GM21723 (cell line): ENCODE results near the gene PRR7.

Source experiments
- ATAC-seq: cut with Tn5 transposase; IDR thresholded peaks from one replicate; pipeline ENCODE4 v1.9.1; 2021; ENCODE audit warnings: mild to moderate bottlenecking, moderate library complexity; ENCODE audit not compliant: unreplicated experiment

PRR7 gene

DNA sequence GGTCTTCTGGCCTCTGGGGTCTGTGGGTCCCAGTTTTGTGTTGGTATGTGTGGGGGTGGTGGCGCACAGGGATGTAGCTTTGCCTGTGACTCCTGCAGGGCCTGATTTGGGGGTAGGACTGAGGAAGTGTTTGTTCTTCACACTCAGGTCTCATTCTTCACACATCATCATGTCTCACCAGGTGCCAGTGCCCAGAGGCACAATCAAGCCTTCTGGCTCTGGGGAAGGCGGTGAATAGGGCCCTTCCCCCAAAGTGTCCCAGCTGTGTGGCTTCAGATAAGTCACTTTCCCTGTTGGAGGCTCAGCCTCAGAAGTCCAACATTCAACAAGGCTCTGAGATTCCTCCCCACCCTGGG lies 21.7 kb downstream of the PRR7 start:
- no peak for ATAC-seq

DNA sequence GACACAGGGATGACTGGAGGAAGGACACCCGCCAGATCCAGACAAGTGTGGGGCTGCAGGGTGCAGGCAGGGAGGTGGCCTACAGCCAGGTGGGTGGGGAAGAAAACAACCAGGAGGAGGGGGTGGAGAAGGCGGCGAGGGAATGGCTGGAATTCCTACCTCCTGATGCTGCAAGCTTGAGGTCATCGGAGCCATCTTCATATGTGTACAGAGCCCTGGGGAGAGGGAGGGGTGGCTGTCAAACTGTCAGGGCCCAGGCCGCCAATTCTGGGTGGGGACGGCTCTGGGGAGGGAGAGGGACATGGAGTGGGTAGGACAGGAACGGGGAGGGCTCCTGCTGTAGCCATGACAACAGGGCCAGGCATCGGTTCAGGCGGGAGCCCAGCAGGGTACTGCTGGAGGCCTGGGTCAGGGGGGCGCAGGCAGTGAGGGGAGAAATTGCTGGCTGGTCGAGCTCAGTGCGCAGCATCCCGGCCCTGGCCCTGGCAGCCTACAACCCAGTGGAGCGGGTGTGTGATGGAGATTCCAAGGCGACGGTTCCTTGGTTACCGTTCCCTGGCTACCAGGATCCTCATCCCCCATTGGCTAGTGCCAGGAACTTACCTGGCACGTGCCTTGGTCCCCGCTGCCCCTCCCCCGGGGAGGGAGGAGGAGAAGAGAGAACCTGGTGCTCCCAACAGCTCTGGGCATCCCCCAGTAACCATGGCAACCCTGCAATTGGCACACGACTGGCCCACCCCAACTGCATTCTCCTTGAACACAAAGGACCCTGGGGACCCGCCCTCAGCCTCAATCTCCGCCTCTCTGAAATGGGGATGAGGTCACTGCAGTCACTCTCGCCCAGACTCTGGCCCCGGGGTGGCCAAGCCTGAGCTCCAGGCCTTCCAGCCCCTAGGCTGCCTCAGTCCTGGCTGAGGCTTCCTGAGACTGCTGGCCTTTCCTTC lies 22.3 kb downstream of the PRR7 start:
- ATAC-seq, result no peak

DNA sequence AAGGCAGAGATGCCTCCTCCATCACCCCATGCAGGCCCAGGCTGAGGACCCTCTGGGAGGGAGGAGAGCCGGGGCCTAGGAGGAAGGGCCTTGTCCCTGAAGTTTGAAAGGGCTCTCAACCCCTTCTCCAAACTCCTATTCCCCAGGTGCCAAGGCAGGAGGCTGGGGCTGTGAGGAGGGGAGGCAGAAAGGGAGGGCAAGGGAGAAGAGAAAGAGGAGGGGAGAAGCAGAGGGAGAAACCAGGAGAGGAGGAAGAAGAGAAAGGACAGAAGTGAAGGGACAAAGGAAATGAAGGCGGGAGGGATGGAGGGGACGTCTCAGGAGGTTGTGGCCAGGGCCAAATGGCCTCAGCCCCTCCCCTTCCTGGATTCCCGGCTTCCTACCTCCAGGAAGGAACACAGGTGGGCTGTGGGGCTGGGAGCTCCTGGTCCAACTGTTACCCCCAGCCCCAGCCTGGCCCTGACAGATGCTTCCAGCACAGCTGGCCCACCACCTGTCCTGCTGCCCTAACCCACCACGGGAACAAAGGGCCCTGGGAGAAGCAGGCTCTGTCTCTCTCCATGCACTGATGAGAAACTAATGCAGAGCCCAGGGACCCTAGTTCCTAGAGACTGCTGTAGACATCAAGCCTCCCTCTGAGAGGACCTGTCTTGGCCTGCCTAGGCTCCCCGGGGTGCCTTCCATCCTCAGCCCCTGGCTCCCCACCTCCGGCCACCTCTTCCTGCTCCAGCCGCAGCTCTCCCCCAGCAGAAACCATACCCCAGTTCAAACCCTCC lies 23.3 kb downstream of the PRR7 start:
- ATAC-seq, result no peak

DNA sequence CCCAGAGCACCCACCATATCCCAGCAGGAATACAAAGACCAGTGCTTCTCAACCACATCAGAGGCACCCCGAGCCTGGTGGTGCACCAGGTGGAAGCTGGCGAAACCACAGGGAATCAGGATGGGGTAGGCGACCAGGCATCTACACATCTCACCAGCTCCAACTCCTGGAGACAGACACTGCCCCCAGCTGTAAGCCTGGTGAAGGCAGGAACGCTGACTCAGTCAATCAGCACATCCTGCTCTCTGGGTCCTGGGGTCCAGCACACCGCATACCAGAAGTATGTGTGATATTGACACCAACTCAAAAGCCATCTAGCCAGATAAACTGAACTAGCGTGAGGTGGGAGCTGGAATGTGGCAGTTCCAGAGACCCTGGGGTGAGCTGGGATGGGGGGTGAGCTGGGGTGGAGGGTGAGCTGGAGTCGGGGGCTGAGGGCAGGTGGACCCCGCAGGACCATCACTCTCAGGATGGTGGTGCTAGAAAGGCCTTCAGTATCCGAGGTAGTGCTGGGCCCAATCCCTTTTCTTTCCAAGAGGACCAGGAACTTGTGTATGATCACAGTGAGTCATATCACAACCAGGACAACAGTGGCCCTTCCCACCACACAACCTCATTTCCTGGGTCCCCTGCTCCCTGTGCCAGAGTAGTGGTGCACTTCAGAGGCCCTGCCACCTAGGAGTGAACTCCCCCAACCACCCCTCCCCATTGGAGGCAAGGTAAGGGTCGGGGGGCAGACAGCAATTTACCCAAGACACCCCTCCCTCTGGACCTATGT lies 24.3 kb downstream of the PRR7 start:
- ATAC-seq, result no peak

DNA sequence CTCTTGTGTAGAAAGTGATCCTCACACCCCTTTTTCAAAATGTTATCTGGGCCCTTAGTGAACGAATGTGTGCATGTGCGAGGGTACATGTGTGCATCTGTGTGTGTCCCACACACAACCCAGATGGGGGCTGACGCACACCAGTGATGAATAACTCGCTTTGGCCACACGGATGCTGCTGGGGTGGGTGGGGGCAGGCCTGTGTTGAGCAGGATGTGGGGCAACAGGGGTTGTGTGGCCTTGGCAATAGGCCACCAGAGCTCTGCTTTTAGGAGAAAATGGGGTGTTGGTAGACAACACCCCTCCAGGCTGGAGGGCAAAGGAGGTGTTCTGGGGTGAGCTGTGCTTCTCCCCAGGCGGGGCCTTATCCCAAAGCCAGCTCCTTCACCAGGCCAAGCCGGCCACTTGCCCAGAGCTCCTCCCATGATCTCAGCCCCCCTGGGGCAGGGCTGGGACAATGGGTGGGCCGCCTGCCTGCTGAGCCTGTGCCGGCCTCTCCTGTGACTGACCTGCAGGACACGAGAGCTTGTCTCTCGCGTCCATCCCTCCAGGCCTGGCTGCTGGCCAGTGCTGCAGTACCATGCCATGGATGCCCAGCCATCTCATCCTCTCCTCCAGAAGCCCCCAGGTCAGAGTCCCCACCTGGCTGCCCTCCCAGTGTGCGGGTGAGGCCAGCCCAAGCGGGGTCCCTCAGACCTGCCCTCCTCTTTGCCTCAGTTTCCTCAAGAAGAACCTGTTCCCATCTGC lies 25.2 kb downstream of the PRR7 start:
- ATAC-seq, result no peak

DNA sequence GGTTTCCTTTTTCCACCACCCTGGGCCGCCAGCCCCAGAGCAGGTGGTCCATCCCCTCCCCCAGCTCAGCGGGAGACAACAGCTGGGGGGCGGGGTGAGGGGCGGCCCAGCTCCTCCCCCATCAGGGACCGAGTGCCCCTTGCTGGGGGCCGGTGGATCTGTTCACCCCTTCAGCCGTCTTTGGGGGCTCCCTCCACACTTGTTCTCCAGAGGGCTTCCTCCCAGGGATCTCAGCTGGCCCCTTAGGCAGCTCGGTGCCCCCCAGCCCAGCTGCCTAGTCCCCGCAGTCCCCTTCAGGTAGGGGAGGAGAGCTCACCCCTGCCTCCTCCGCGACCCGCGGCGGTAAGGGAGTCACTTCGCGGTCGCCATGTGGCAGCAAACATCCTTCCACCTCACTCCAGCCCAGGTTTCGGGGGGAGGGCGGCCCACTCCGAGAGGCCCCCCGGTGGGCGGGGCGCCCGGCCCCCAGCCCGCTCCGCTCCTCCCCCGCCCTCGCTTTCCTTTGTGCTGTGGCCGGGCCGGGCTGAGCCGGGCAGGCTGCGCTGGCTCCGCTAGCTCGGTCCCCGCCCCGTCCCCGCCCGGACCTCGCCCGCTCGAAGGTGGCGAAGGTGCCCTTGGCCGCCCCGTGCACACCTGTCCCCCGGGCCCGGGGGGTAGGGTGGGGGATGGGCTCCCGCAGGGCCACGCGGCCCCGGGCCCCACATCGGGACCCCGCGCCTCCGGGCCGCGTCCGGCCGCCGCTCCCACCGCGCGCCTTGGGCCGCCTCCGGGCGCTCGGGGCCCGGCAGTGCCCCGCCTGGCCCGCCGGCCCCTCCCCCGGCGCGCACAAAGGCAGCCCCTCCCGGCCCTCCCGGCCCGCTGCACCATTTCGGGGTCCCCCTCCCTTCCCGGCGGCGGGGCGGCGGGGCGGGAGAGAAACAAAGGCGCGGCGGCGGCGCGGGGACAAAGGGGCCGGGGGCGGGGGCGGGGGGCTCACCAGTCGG lies 26.1 kb downstream of the PRR7 start:
- peak; percentile 44 for ATAC-seq

DNA sequence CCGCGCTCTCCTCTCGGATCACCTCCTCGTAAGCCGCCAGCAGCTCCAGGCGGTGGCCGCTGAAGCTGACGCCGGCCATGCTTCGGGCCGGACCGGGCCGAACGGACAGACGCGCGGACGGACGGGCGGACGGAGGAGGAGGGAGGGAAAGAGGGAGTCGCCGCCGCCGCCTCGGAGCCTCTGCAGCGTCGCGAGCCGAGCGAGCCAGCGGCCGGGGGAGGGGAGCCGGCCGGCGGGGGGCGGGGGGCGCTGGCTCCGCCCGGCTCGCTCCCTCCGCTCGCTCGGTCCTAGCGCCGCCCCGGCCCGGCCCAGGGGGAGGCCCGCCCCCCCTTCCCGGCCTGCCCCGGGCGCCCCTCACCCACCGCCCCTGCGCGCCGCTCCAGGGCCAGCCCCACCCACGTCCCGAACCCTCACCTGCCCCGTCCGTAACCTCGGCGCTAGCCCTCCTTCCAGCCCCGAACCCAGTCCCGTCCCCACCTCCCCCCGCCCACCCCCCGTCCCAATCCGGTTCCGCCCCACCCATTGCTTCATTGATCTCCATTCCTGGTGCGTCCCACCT lies 26.9 kb downstream of the PRR7 start, which contains the start of gene DBN1:
Gene DBN1 (minus strand): TSS at position 192 of the 559 bp plus-strand sequence. CDS start 113 bp downstream, at position 79.
- ATAC-seq, result no peak

DNA sequence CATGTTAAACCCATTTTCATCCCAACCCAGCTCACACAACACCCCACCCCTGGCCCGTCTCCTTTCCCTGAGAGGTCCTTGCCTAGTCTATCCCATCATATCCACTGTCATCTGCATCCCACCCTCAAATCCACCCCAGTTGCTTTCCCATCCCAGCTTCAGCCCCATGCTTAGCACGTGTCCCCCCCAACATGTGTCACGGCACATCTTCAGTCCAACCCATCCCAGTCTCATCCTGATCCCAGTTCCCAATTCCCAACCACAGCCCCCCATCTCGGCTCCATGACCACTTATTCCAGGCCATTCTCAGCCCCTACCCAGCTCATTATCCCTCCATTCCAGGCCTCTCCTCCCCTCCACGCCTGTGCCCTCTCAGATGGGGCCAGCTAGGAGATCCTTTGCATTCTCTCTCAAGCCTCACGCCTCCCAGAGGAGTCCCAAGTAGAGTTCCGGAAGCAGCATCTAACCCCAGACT lies 27.4 kb downstream of the PRR7 start:
- no peak for ATAC-seq

DNA sequence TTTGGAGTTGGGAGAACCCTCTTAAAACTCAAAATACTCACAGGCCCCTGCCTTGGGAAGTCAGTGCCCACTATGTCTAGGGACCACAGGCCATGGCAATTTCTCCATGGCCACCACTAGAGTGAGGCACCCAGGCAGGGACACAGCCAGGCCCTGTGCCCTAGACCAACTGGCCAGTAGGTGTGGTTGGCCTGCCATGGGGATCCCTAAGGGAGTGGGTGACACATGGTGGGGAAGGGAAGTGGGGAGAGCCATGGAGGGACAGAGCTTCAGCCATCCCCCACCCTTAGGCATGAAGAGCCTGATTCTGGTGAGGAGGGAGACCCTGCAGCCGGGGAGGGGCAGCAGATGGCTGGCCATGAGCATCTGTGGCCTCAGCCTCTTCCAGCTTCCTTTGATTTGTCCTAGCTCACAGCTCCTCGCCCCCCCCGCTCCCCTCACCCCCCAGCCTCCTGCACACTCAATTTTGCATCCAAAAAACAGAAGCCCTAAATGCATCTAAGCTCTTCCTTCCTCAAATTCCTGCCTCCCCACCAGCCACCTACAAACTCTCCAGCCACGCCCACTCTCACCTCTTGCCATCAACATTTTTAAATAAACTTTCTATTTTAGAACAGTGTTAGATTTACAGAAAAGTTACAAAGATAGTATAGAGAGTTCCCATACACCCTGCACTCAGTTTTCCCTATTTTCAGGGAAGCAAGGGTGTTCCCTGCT lies 28.4 kb downstream of the PRR7 start:
- ATAC-seq, result no peak

DNA sequence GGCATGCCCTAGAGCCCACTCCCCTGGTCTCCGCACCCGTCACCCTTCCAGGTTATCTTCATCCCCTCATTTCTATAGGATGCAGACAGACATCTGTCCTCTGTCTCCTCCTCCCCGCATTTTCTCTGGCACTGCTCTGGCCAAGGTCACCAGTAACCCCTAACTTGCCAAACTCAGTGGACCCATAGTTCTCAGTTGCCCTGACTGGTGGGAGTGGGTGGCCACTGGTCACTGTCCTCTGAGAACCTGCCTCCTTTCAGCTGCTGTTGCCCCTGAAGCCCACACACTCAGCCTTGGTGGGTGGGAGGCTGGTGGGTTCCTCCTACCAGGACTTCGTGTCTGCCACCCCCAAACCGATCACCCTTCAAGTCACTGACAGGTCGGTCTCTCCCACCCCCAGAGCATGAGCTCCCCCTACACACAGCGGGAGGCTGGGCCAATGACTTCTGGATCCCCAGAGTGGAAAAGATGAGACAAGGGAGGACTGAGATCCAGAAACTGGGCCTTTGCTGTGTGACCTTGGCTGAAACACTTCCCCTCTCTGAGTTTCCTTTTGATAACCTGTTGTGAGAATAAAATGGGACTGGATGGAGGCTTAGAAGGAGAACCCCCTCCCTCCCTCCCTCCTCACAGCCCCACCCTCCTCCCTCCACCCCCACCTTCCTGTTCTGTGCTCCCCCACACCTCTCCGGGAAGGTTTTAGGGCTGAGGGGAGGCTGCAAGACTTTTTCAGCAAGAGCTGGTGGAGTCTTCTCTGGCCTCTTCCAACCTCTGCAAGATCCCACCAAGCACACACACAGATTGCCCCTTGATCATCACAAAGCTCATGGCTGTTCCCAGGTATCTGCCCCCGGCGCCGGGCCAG lies 29.2 kb downstream of the PRR7 start:
- ATAC-seq, result no peak

DNA sequence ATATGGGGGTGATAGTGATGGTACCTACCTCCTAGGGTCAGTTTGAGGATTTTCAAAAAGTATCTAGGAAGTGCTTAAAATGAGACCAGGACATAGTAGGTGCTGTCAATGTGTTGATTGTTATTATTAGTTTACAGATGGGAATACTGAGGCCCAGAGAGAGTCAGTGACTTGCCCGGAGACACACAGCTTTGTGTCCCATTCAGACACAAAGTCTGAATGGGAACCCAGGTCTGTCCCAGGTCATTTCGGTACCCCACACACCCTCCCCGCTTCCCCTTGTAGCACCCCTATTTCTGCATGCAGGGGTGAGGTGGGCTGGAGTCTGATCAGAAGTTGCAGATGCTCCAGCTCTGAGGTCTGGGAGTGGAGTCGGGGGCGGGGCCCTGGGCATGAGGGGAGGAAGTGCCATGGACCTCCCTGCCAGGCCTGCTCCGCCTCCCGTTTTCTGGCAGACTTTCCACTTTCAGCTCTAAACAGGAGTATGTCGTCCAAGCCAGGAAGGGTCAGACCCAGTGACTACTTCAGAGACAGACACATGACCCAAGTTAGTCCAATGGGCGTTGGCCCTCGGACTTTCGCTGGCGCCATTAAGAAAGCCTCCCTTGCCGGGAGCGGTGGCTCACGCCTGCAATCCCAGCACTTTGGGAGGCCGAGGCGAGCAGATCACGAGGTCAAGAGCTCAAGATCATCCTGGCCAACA lies 30.1 kb downstream of the PRR7 start:
- ATAC-seq, result no peak

DNA sequence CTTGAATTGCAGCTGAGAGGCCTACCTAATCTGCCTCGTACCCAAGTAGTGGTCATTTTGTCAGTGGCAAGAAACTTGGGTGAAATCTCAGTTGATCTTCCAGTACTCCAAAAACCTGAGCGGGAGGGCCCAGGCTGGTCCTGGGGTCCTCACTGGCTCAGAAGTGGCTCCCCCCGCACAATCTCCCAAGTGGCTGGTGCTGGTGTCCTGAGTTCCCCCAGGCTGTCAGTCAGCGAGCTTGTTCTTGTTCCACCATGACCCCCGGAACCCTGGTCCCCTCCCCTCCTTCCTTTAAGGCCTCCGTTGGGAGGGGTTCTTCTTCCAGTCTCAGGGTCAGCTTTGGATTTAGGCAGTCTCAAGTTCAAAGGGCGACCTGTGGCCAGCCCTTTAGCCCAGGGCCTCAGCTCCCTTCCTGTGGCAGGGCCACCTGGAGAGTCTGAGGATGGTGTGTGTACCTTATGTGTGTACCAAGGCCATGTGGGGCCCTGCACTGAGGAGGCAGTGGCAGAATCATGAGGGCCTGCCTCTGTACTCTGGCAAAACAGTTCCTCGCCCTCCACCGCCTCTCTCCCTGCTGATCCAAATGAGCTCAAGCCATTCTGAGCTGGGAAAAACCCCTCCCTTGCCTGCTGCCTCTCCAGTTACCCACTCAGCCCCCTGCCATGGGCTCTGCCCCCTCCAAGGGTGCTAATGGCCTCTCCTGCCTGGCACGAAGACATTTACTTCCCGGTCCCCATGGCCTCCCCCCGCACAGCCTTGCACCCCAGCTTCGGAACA lies 31.3 kb downstream of the PRR7 start:
- ATAC-seq, result no peak

DNA sequence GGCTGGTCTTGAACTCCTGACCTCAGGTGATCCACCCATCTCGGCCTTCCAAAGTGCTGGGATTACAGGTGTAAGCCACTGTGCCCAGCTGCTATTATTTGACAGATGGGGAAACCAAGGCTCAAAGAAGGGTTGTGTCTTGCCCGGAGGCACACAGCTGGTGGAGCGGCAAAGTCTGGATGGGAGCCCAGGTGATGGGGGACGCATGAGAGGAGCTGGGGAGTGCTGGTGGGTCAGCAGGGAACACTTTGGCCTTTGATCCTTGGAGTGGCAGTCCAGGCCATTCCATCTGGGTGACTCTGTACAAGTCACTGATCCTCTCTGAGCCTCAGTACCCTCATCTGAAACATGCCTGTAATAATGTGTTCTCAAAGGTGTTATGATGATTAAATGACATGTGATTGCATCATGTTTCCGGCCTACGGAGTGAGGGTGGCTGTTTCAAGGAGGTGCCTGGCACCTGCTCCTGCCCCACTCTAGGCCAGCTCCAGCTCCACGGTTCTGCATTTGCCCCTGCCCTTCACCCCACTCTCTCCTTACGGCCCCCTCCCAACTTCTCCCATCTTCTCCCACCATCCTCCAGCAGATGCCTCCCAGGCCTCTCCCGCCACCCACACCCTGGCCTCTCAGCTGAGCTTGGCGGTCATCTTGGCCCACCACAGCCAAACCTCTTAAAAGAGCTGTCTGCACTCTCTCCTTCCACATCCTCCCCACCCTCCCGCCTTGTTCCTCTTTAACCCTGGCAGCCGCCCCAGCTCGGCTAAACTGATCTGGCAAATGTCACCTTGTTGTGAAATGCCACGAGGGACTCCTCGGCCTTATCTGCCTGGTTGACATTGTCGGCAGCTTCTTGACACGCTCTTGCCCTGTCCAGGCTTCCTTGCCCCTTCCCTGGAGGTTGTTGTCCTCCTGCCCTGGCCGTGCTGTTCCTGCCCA lies 32.4 kb downstream of the PRR7 start:
- ATAC-seq, result no peak

DNA sequence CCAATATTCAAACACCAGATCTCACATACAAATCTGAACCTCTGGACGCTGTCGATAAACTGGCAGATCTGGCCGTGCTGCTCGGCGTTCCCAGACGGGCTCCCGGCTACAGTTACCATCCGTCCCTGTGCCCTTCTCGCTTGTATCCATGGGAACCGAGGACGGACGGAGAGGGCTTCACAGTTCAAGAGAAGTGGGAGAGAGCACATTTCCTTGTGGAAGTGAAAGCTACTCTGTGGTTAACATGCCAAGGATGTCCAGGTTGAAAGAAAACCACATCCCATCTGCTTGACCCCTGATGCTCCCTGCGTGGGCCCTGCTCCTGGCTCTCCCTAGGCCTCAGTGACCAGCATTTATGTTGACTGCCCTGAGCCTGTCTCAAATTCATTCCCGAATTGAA lies 33.2 kb downstream of the PRR7 start:
- ATAC-seq, result no peak

DNA sequence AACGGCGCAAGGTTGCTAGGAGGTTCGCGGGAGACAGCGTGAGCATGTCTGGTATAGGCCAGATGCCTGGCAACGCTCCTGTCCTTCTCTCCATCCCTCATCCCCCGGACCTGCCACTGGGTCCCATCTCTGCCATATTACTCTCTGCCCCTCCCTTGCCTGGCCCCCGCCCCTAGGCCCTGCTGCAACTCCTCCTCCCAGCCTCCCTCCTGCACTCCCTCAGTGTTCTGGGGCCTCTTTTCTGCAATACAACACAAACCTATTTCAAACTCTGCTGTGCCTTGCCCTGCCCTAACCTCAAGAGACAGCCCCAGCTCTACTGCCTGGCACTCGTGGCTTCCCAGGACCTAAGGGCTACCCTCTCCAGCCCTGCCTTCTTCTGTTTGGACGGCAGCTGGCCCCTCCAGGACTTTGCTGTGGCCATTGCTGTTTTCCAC lies 35.8 kb downstream of the PRR7 start:
- no peak for ATAC-seq
